Thyroid gland (tissue), 4 donors: ENCODE results near the gene TMEM131L. TPM values are rescaled to one million over a fixed set of nuclear protein-coding genes. Genes with fewer than 3 reads are reported as not detected.

Source experiments
- DNase-seq, 2 donors: peaks; one replicate each; pipeline ENCODE4 v3.0.0-alpha.2; 2019
- H3K27ac ChIP-seq, 3 donors: fragments of 200-600 bp; sonication (generic); 1 replicate in 2 of 3; 2 replicates in 1 of 3; pipeline ENCODE4 v1.5.1; 2016 to 2019; ENCODE audit warnings: mild to moderate bottlenecking in 1 of 3, moderate library complexity in 1 of 3
- H3K27me3 ChIP-seq: fragments of 200-600 bp; sonication (generic); one replicate; pipeline ENCODE4 v1.5.1; 2019
- H3K36me3 ChIP-seq, 2 donors: fragments of 200-600 bp; sonication (generic); one replicate each; pipeline ENCODE4 v1.5.1; 2016 to 2019
- H3K4me1 ChIP-seq, 2 donors: fragments of 200-600 bp; sonication (generic); one replicate each; pipeline ENCODE4 v1.5.1; 2017 to 2019
- H3K4me3 ChIP-seq, 3 donors: fragments of 200-600 bp; sonication (generic); replicated peaks in 1 of 3; 1 replicate in 2 of 3; 2 replicates in 1 of 3; pipeline ENCODE4 v1.5.1; 2016; ENCODE audit warnings: mild to moderate bottlenecking in 1 of 3
- H3K9me3 ChIP-seq: fragments of 200-600 bp; sonication (generic); one replicate; pipeline ENCODE4 v1.5.1; 2017
- CTCF ChIP-seq, 6 experiments: fragments of 200-600 bp in 3 of 6; fragments of 450-650 bp in 3 of 6; sonication (generic) in 3 of 6; IDR thresholded peaks; one replicate each; pipeline ENCODE4 v1.5.1; 2016 to 2019; ENCODE audit warnings: antibody characterized with exemption in 6 of 6, mild to moderate bottlenecking in 2 of 6, inconsistent platforms in 1 of 6, moderate library complexity in 1 of 6
- POLR2A ChIP-seq, 2 donors: fragments of 450-650 bp; IDR thresholded peaks; one replicate each; pipeline ENCODE4 v1.6.1; 2017; ENCODE audit warnings: antibody characterized with exemption in 2 of 2, mild to moderate bottlenecking in 2 of 2, moderate library complexity in 1 of 2
- WGBS, 2 donors: methylation state at CpG; one replicate each; pipeline ENCODE4 v1.1.5; 2017; 5-methylcytosine and 5-hydroxymethylcytosine counted together
- intact Hi-C: fragments of 100-400 bp; cut with DNase I; formaldehyde crosslinking; loops from one replicate; pipeline ENCODE4 v1.15.1; 2023
- total RNA-seq, 4 donors: library from RNA; depleted of rRNA; stranded (reverse); fragments of >200 nt; gene quantifications; one replicate each; pipeline ENCODE4 v1.2.3, GENCODE V29; 2016

The TMEM131L gene
- total RNA-seq, 4 donors from 2014 or later = 11.1 to 17.9 (median 16.4) TPM

DNA sequence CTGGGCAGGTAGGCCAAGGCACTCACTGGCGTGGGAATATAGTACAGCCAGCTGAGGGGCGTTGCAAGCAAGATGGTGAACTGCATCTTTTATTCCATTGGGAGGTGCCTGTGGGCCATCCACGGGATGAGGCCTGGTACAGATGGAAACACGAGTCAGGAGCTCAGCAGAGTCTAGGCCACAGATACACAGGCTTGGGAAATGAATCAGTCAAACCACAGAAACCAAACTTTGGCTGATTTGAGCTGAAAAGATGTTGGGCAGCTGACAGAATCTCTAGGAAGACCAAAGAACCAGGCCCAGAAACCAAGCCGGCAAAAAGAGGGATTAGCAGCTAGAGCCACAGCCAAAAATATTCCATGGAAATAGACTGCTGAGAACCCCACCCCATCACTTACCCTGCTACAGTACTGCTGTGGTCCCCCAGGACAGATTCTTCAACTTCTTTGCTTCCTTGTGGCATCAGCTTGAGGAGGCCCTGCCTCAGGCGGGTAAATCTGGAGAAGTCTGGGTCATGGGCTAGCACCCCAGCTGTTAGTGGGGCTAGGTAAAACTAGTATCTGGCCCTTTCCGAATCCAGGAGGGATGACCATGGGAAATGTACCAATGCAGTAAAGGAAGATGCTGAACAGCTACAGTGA, 75.4 kb downstream of the TMEM131L start:
- Histone ChIP-seq H3K4me1 (peaks cover 0 to 20% of the 10 kb centered on the region in 2 donors), H3K9me3 (no peaks in the 10 kb centered on the region), H3K36me3 (no peaks in the 10 kb centered on the region), H3K27ac (no peak overlapping the region), H3K27me3 (no peaks in the 10 kb centered on the region), H3K4me3 (no peak overlapping the region)
- DNase-seq = no peak
- TF ChIP-seq POLR2A (IDR thresholded peaks at IDR 0.05) = no peak
- no peak for TF ChIP-seq CTCF (IDR thresholded peaks at IDR 0.05)
- WGBS, 2 donors = 79 to 91% methylated on average over 7 of the region's 7 CpGs
- intact Hi-C loops = no loop called here

- TF ChIP-seq CTCF (IDR thresholded peaks at IDR 0.05) (no peak), POLR2A (IDR thresholded peaks at IDR 0.05) (no peak)
- intact Hi-C loops = no loop called here
- no peak for DNase-seq
- H3K27ac ChIP-seq = no peak overlapping the region
- no peaks in the 10 kb centered on the region for H3K36me3 ChIP-seq
- no peaks in the 10 kb centered on the region for H3K27me3 ChIP-seq
- 85 to 86% methylated on average over 6 of the region's 6 CpGs for WGBS, 2 donors
- no peak overlapping the region for H3K4me3 ChIP-seq
- peaks cover 0 to 20% of the 10 kb centered on the region in 2 donors for H3K4me1 ChIP-seq
- H3K9me3 ChIP-seq = no peaks in the 10 kb centered on the region
Measured at GRCh38 chr4:153542131-153542530, 76.0 kb downstream of the TMEM131L start.

DNA sequence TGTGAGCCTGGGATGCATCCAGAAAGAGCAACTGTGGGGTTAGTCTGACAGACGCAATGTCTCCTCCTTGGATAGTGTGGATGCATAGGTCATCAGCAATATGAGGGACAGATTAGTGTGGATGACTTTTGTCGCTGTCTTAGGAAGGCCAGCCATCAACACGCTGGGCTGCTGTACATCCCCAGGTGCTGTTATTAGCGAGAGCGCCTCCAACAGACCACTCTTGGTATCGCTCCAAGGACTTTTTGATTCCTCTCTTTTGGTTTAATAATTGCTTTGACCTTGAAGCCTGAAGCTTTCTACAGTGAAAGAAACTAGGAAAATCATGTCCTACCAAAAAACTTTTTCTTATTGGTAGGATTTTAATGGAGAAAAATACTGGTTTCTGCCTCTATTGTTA, 76.7 kb downstream of the TMEM131L start:
- Histone ChIP-seq H3K27me3 (no peaks in the 10 kb centered on the region), H3K4me1 (peaks cover 0 to 19% of the 10 kb centered on the region in 2 donors), H3K36me3 (no peaks in the 10 kb centered on the region), H3K9me3 (no peaks in the 10 kb centered on the region), H3K27ac (no peak overlapping the region), H3K4me3 (no peak overlapping the region)
- WGBS, 2 donors = 88 to 92% methylated on average over 6 of the region's 6 CpGs
- intact Hi-C loops = no loop called here
- TF ChIP-seq POLR2A (IDR thresholded peaks at IDR 0.05) (no peak), CTCF (IDR thresholded peaks at IDR 0.05) (no peak)
- no peak for DNase-seq

- H3K4me1 ChIP-seq = peaks cover 0 to 14% of the 10 kb centered on the region in 2 donors
- no peak overlapping the region for H3K4me3 ChIP-seq
- H3K27me3 ChIP-seq = no peaks in the 10 kb centered on the region
- H3K36me3 ChIP-seq = no peaks in the 10 kb centered on the region
- H3K9me3 ChIP-seq = no peaks in the 10 kb centered on the region
- TF ChIP-seq CTCF (IDR thresholded peaks at IDR 0.05) (no peak), POLR2A (IDR thresholded peaks at IDR 0.05) (no peak)
- intact Hi-C loops = no loop called here
- no peak overlapping the region for H3K27ac ChIP-seq
- WGBS, 2 donors = 82 to 83% methylated on average over 6 of the region's 6 CpGs
- DNase-seq = no peak
Measured at GRCh38 chr4:153543351-153543750, 77.2 kb downstream of the TMEM131L start.

DNA sequence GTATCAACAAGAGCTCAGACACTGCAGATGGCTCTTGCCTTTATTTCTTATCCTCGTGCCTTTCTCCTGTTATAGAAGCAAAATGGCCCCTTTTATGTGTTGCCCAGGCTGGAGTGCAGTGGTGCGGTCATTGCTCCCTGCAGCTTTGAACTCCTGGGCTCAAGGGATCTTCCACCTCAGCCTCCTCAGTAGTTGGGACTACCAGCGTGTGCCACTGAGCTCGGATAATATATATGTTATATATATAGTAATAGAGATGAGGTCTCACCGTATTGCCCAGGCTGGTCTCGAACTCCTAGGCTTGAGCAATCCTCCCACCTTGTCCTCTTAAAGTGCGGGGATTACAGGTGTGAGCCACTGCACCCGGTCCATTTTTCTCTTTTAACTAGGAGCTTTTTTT, 79.7 kb downstream of the TMEM131L start:
- Histone ChIP-seq H3K27ac (no peak overlapping the region), H3K4me3 (no peak overlapping the region), H3K9me3 (no peaks in the 10 kb centered on the region), H3K27me3 (no peaks in the 10 kb centered on the region), H3K36me3 (no peaks in the 10 kb centered on the region), H3K4me1 (no peaks in the 10 kb centered on the region)
- DNase-seq = no peak
- intact Hi-C loops = no loop called here
- 91 to 95% methylated on average over 8 of the region's 8 CpGs for WGBS, 2 donors
- TF ChIP-seq CTCF (IDR thresholded peaks at IDR 0.05) (no peak), POLR2A (IDR thresholded peaks at IDR 0.05) (no peak)
